ENCODE results near the gene KLHDC10.

DNA sequence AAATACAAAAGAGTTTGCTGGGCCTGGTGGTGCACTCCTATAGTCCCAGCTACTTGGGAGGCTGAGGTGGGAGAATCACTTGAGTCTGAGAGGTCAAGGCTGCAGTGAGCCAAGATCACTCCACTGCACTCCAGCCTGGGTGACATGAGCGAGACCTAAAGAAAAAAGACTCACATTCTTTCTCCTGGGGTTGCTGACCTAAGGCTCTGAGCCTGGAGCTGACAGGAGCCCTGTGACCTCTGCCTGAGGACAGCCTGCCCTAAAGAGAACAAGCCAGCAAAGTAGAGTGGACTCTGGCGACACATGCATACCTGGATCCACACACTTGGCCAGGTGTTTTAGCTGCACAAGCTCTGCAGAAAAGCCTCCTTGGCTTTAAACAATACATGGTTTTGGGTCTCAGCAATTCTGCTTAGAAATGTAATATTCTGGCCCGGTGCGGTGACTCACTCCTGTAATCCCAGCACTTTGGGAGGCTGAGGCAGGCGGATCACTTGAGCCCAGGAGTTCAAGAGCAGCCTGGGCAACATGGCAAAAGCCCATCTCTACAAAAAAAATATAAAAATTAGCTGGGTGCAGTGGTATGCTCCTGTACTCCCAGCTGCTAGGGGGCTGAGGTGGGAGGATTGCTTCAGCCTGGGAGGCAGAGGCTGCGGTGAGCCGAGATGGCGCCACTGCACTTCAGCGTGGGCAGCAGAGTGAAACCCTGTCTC is 76.5 kb downstream of the KLHDC10 start:
- TF ChIP-seq, protein P1, sequence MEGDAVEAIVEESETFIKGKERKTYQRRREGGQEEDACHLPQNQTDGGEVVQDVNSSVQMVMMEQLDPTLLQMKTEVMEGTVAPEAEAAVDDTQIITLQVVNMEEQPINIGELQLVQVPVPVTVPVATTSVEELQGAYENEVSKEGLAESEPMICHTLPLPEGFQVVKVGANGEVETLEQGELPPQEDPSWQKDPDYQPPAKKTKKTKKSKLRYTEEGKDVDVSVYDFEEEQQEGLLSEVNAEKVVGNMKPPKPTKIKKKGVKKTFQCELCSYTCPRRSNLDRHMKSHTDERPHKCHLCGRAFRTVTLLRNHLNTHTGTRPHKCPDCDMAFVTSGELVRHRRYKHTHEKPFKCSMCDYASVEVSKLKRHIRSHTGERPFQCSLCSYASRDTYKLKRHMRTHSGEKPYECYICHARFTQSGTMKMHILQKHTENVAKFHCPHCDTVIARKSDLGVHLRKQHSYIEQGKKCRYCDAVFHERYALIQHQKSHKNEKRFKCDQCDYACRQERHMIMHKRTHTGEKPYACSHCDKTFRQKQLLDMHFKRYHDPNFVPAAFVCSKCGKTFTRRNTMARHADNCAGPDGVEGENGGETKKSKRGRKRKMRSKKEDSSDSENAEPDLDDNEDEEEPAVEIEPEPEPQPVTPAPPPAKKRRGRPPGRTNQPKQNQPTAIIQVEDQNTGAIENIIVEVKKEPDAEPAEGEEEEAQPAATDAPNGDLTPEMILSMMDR (conservative IDR thresholded peaks at IDR 0.05): no peak
- no peak for TF ChIP-seq EZH2 (IDR thresholded peaks at IDR 0.05; ENCODE audit: low read depth)
